Fibroblast of skin of right biceps (primary cell): Measurements from ENCODE around the gene BDH2.

Source experiments
- DNase-seq: peaks from one replicate; pipeline ENCODE4 v3.0.0-alpha.2; 2013

The BDH2 gene

DNA sequence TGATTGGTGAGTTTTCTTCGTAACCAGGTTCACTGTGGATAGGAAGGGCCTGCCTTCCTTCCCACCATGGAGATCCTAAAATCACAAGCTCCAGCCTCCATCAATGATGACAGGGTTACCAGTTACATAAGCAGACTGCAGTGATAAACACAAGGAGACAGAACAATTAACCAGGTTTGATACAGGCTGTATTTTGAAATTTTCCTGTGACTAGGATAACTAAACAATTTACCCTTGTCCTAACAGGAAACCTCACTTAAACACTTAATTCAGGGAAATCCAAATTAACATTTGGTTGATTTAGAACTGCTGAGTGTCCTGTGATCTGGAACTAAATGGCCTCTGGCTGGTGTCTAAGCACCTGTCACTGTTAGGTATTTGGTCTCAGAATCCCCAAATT, 20.0 kb downstream of the BDH2 start:
- DNase-seq = no peak

DNA sequence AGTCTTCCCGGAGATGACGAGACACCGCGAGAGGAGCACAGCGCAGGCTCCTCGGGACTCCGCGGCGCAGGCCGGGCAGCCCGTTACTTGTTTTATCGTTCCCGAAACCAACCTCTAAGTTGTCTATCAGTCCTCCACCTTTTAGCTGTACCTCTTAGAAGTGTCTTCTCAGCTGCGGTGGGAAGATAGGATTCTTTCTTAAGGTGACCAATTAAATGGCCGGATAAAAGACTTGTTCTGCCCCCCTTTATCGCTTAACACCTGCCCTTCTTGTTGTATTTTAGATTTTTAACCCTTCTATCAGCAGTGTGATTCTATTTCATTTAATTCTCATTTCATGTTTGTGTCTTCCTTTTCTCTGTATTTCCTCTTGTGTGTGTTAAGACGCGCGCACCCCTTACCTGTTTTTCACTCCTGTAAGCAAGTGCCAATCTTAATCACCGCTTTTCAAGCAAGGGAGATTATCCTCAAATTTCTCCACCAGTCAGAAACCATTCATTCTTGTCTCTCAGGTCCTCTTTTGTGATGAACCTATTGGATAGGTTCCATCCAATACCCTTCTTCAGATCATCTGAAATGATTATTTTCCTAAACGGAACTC, 22.8 kb downstream of the BDH2 start, which contains the start of gene SLC9B2:
SLC9B2 (minus strand) TSS at position 15 of the 601 bp plus-strand sequence. CDS start 9,211 bp downstream, outside the sequence.
- DNase-seq = no peak

DNA sequence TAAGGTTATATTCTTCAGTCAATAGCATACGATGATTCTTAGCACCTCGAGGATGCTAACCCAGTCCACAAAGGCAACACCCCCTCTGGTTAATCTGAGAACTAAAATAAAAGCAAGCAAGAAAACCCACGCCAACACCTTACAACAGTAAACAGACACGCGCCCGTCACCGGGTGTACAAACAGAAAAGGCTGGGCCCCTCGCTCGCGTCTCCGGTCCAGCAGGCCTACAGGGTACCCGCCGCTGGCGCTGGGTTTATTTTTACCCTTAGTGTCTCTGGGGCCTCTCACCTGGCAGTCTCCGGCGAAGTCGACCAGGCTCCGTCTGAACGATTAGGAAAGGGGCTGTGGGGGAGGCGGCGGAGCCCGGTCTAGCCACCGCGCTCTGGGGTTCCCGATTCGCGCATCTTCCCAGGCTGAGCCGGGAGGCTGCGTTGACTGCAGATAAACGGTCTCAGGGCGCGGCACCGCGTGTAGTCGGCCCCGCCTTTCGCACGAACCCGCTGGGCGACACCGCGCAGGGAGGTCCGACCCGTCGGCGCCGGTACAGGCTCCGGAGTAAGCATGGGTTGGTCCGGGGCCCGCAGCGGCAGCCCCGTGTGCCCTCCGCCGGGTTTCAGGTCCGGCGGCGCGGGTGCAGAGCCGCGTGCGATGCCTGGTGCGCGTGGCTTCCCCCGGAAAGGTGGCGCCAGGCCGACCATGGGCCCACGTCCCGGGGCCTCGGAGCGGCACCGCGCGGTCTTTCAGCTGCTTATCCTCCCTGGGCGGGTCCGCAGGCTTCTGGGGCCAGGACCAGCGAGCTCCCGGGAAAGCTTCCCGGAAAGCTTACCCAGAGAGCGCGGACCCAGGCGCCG, 23.5 kb downstream of the BDH2 start:
- peak; percentile 73 for DNase-seq

DNA sequence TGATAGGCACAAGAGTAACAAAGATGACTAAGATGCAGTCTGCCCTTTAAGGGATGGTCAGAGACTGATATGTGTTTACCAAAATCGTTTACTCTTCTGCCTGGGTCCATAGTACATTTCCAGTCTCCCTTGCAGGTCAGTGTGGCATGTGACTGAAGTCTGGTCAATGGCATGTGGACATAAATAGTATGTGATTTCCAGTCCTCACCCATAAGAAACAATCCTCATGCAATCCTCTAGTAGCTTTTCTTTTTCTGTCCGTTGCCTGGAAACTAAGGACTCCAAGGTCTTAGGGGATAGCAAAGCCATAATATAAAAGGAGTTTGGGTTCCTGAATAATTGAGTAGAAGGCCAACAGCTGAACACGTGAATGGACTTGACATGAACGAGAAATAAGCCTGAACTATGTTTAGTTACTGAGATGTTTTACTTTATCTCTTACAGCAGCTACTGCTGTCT, 24.2 kb downstream of the BDH2 start:
- DNase-seq = no peak

DNA sequence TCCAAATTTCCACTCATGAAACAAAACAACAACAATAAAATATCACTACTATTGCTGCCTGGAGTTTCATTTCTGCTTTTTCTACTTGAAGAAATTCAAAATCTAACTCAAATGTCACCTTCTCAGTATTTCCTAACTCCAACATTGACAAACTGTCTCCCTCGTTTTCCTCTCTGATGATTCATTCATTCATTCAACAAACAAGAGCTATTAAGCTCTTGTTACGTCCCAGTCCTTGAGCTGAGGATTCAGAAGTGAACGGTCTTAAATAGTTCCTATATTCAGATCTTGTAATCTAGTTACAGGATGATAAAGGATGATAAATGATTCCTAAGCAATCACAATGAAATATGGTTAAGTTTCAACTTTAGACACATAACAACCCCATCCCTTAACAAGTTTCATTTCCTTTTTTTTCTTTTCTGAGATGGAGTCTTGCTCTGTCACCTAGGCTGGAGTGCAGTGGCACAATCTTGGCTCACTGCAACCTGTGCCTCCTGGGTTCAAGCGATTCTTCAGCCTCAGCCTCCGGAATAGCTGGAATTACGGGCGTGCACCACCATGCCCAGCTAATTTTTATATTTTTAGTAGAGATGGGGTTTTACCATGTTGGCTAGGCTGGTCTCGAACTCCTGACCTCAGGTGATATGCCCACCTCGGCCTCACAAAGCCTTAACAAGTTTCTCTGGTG, 24.7 kb downstream of the BDH2 start:
- no peak for DNase-seq

DNA sequence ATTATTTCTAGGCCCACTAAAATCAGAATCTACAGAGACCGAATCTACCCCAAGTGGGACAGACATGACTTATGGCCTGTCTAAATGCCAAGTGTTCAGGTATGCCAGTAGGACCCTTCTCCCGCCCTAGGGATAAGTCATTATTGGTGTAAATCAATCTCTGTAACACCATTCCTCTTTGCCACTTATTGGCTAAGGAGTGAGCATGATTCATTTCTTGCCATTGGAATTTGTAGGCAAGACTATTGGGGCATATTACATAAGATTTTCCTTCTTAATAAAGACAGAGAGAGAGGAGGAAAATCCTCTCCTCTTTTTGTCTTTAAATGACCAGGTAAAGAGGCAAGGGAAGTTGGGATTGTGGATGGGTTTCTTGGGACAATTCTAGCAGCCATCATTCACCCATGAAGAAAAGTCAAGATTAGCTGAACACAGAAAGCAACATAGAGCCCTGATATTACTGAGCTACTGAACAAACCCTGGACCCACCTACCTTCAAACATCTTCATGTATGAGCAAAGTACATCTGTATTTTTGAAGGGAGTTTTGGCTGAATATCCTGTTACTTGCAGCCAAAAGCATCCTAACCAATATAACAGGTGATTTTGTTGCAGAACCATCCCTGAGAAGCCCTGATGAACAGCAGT, 25.7 kb downstream of the BDH2 start:
- DNase-seq = no peak

DNA sequence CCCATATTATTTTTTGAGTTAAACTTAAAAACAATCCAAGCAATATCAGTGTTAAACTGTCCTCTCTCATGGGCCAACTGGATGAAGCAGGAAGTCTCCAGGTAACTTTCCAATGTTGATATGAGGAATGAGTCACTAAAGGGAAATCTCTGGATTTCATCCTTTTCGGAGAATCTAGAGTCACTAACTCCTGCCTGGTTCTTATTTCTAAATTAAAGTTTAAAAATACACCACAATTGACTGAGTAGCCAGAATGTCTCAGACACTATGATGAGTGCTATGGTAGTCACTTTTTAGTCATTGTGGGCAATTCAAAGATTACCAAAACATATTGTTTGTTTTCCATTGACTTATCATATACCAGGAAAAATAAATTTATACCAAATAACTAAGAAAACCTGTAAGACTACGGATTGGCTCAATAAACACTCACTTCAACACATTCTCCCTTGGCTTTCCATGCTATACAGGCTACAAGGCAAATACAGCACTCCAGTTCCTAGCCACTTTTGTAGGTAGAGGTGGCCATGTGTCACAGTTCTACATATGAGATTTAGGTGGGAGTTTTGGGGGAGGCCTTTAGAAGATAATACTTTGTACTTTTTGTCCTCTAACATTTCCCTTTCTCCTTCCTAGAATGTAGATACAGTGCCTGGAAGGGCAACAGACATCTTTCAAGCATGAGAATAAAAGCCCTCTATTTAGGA, 31.6 kb downstream of the BDH2 start:
- DNase-seq = peak; percentile 36

DNA sequence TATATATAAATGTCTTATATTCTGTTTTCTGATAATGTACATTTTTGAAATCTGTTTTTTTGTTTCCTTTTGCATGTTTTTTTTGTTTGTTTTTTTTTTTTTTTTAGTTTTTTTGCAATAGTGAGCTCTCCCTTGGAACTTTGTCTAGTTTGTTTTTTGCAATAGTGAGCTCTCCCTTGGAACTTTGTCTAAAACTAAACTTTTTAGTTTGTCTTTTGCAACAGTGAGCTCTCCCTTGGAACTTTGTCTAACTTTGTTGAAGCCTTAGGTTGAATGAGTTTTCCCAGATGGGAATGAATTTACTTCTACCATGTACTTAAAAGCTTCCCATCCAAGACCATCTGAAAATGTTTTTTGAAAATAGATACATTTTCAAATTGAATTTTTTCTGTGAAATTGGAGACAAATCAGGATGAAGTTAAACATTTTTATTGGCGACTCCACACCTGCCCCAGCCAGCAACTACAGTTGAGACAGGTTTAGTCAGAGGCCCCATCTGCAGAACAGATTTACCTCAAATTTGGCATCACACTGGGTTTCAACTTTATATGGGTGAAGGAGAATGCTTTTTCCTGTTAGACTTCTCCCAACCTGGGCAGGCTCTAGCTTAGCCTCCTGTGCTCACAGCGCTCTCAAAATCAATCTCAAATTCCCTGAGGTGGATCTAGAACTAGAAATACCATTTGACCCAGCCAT, 39.0 kb downstream of the BDH2 start:
- no peak for DNase-seq

DNA sequence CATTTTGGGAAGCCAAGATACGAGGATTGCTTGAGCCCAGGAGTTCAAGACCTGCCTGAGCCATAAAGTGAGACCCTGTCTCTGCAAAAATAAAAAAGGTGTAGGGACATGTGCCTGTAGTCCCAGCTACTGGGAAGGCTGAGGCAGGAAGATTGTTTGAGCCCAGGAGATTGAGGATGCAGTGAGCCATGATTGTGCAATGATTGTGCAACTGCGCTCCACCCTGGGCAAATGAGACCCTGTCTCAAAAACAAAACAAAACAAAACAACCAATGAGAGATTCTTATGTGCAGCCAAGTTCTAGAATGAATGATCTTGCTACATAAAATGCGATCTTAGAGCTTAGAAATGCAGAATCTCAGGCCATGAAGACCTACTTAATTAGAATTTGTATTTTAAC, 45.6 kb downstream of the BDH2 start:
- no peak for DNase-seq

DNA sequence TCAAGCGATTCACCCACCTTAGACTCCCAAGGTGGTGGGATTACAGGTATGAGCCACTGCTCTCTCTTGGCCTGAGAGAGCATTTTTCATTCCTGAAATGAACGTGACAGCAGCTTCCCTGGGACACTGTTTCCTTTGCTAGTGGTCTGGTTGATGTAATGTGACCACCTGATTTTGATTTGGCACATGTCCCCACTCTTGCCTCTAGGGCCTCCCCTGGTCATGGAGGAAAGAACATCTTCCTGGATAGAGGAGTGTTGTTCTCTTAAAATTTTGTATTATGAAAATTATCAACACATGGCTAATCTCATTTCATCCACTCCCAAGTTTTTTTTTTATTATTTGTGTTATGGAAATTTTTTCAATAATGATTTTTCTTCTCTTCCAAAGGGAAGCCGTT, 46.9 kb downstream of the BDH2 start:
- no peak for DNase-seq

DNA sequence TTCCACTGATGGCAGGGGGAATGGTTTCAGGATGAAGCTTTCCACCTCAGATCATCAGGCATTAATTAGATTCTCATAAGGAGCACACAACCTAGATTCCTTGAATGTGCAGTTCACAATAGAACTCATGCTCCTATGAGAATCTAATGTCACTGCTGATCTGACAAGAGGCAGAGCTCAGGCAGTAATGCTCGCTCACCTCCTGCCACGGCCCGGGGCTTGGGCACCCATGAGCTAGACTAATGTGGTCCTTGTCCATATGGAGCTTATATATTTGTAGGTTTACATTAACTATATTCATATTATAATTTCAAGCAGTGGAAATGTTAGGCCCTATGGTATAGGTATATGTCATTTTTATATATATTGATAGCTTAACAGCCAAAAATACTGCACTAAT, 47.5 kb downstream of the BDH2 start:
- no peak for DNase-seq

DNA sequence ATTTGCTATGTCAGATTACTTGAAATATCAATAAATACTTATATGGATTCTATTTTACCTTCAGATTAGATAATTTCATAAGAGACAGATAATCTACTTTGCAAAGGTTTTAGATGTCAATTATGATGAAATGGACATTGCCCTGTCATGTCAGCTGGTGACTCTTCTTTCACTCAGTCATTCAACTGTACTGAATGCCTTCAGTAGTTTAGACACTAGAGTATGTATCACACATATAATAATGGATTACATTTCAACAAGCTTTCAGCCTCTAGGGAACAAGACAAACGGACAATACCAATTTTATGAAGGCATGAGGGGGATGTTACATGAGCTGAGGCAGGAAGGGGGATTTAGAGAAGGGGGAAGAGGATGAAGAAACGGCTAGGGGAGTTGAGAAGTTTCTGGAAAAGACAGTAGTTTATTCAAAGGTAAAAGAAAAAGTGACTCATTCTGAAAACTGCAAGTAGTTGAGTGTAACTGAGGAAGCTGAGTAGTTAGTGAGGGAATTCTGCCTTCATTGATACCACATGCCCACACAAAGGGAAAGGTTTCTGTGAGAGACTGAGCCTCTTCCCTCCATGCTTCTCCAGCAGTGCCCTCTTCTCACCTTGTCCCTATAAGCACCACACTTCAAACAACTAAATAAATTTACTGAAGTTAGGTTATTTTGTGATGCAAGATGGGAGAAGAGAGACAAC, 48.7 kb downstream of the BDH2 start:
- DNase-seq = peak; percentile 21

DNA sequence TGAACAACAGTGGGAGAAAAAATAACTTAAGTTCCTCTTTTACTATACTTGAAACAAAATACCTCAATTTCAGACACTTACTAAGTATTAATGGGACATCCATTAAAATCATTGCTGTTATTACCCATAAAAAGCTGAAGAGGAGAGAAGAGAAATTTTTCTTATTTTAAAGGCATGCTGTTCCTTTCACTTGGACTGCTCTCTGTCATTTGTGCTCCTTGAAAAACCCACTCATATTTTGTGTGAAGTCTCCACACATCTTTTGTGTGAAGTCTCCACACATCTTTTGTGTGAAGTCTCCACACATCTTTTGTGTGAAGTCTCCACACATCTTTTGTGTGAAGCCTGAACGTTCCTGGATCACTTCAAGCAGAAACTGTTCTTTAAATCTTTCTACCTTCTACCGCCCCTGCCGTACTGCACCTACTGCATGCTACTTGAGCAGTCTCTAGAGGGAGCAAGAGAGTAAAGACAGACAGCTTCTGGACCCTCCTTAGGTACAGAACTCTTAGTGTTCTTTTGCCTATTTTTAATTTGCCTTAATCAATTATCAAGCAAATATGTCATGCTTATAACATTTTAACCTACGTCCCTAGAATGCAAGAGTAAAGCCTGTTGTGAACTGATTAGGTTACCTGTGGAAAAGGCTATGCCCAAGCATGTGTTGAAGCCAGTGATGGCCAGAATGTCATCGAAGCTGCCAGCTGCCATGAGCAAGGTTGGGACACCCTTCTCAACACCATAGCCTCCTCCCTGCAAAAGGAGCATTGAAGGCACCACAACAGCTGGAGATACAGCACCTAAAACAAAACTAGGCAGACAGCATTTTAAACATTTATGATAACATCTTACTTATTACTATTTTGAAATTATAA, 53.0 kb downstream of the BDH2 start:
- DNase-seq = peak; percentile 34

DNA sequence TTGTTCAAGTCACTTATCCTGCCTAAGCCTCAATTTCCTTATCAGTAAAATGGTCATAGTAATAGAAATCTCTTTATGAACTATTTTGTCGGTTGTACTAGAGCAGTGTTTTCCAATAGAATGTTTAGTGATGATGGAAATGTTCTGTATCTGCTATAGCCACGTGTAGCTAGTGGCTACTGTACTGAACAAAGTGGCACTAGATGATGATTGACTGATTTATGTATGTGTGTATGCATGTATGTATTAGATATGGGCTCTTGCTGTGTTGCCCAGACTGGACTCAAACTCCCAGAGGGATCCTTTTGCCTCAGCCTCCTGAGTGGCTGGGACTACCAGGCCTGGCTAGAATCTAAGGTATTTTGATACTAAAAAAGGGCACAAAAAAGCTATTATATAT, 55.5 kb downstream of the BDH2 start:
- no peak for DNase-seq

DNA sequence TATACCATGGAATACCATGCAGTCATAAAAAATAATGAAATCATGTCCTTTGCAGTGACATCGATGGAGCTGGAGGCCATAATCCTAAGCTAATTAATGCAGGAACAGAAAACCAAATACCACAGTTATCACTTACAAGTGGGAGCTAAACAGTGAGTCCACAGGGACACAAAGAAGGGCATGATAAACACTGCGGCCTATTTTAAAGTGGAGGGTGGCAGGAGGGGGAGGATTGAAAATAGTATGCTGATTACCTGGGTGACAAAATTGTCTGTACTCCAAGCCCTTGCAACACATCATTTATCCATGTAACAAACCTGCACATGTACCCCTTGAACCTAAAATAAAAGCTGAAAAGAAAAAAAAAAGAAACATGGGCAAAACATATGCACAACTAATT, 63.5 kb downstream of the BDH2 start:
- DNase-seq = no peak

DNA sequence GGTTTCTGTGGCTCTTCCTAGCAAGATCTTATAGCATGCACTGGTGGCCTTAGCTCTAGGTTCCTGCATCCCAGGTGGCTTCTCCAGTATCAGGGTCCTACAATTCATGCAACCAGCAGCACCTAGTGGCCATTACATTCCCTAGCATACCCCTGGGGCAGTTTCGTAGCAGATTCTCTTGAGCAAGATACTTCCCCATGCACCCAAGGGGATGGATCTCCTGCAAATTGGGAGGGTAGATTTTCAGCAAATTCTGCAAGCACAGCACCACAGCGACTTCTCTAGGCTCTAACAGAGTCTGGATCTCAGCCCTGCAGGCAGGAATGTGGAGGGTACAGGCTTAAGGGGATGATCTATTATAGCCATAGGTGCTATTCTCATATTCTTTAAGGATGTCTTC, 67.1 kb downstream of the BDH2 start:
- DNase-seq = peak; percentile 28

DNA sequence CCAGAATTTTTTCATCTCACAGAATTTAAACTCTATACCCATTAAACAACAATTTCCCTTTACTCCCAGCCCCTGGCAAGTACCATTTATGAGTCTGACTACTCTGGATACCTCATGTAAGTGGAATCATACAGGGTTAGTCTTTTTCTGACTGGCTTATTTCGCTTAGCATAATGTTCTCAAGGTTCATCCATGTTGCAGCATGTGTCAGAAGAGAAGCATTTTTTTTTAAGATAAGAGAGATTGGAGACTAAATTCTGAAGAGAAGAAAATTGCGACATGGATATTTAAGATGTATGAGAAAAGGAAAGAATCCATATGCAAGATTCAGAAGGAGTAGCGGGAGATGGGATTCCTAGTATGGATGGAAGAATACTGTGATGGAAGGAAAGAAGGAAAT, 68.8 kb downstream of the BDH2 start:
- no peak for DNase-seq

DNA sequence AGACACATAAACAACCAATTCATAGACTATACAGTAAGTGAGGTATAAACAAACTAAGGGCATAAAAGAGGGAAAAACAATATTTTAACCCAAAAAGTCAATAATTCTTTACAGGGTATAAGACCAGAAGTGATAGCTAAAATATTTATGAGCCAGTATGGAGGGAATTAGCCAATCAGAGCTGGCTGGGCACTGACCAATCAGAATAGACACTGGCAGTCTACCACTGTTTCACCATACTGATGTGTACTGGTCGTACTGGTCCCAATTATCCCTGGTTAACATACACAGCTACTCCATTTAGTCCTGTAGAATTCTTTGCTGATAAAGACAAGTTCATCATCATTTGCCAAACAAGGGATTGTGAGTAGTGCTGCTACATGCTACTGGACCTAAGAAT, 70.3 kb downstream of the BDH2 start:
- no peak for DNase-seq
